GM18520 (cell line): Measurements from ENCODE around the gene LRRC28.
A peak's percentile ranks its signal among the peaks of the same experiment; 100 is the strongest.
"Not testable (repeated sequence)": the region's sequence is repeated elsewhere in the genome, so short reads cannot be mapped to it uniquely, and the experiment has no call there.

Experiments
- ATAC-seq: cut with Tn5 transposase; IDR thresholded peaks from one replicate; pipeline ENCODE4 v1.9.1; 2021; ENCODE audit not compliant: unreplicated experiment

The LRRC28 gene

GRCh38 chr15:99250857-99251841, at the start of gene LRRC28:
TSS of gene LRRC28 (plus strand) at chr15:99251481. CDS start at chr15:99255958, 4,477 bp downstream.
- peak; percentile 90 for ATAC-seq

GRCh38 chr15:99202176-99202552, 49.1 kb upstream of the LRRC28 start:
- ATAC-seq = no peak

- no peak for ATAC-seq
These were observed 43.6 kb upstream of the LRRC28 start for GRCh38 chr15:99207672-99208071.

GRCh38 chr15:99209326-99209725, 42.0 kb upstream of the LRRC28 start:
- no peak for ATAC-seq

GRCh38 chr15:99210334-99210733, 40.9 kb upstream of the LRRC28 start:
- no peak for ATAC-seq

- ATAC-seq = no peak
These were observed 39.4 kb upstream of the LRRC28 start for GRCh38 chr15:99211926-99212325.

GRCh38 chr15:99212406-99212805, 38.9 kb upstream of the LRRC28 start:
- ATAC-seq = no peak

GRCh38 chr15:99213187-99213811, 38.0 kb upstream of the LRRC28 start:
- peak; percentile 74 for ATAC-seq

- no peak for ATAC-seq
These were observed 26.7 kb upstream of the LRRC28 start for GRCh38 chr15:99224372-99225214.

GRCh38 chr15:99226802-99227201, 24.5 kb upstream of the LRRC28 start:
- ATAC-seq = no peak

GRCh38 chr15:99228120-99228770, 23.0 kb upstream of the LRRC28 start:
- no peak for ATAC-seq

GRCh38 chr15:99230867-99231266, 20.4 kb upstream of the LRRC28 start:
- no peak for ATAC-seq

- no peak for ATAC-seq
These were observed 18.5 kb upstream of the LRRC28 start for GRCh38 chr15:99232740-99233139.

GRCh38 chr15:99234160-99234559, 17.1 kb upstream of the LRRC28 start:
- not testable (repeated sequence) for ATAC-seq

GRCh38 chr15:99238849-99239248, 12.4 kb upstream of the LRRC28 start:
- no peak for ATAC-seq

- ATAC-seq = peak; percentile 83
These were observed 11.6 kb upstream of the LRRC28 start for GRCh38 chr15:99239545-99240198.

GRCh38 chr15:99241752-99242151, 9.5 kb upstream of the LRRC28 start:
- no peak for ATAC-seq

- ATAC-seq = no peak
These were observed 7.0 kb upstream of the LRRC28 start for GRCh38 chr15:99244306-99244705.

- no peak for ATAC-seq
These were observed 4.2 kb upstream of the LRRC28 start for GRCh38 chr15:99247062-99247461.

GRCh38 chr15:99248000-99248715, 3.1 kb upstream of the LRRC28 start:
- no peak for ATAC-seq
